ENCODE measurements around the gene LRRC59.

GRCh38 chr17:50388728-50389127 lies 8.6 kb downstream of the LRRC59 start:
- TF ChIP-seq CTCF (IDR thresholded peaks at IDR 0.05; ENCODE audit: insufficient read depth, low read length) = no peak
- TF ChIP-seq SPI1 (IDR thresholded peaks at IDR 0.05; ENCODE audit: borderline replicate concordance, low read depth) = no peak
- TF ChIP-seq REST (IDR thresholded peaks at IDR 0.05; ENCODE audit: insufficient replicate concordance, low read depth) = no peak
- no peak for TF ChIP-seq GABPA (IDR thresholded peaks at IDR 0.05; ENCODE audit: low read depth)

Data from HL-60 (cell line).